B cell (primary cell): ENCODE data around the gene CAPN5.

Experiments used
- CTCF ChIP-seq: fragments of 200-600 bp; IDR thresholded peaks from one replicate; pipeline ENCODE4 v1.8.0; 2022; ENCODE audit warnings: antibody characterized with exemption, mild to moderate bottlenecking
- EZH2 ChIP-seq: IDR thresholded peaks from 2 replicates; pipeline ENCODE4 v1.6.1; 2012; ENCODE audit warnings: borderline replicate concordance, low read depth, mild to moderate bottlenecking, moderate library complexity, low read length; ENCODE audit not compliant: insufficient read depth, poor library complexity, severe bottlenecking

GRCh38 chr11:77027275-77027674 lies 39.5 kb upstream of the CAPN5 start:
- no peak for TF ChIP-seq EZH2
- no peak for TF ChIP-seq CTCF
